SK-N-DZ (cell line): ENCODE data around the gene ARHGAP28. TPM values are rescaled to one million over a fixed set of nuclear protein-coding genes. Genes with fewer than 3 reads are reported as not detected.

ENCODE experiments used
- DNase-seq: peaks from one replicate; pipeline ENCODE4 v3.0.0-alpha.2; 2015; ENCODE audit warnings: low spot score
- polyA plus RNA-seq, 2 experiments: library from polyadenylated mRNA; depleted of rRNA; stranded (reverse); fragments of >200 nt; gene quantifications; 2 replicates each; pipeline ENCODE4 v1.2.3, GENCODE V29; 2014

ARHGAP28 gene
- polyA plus RNA-seq (2014; cell fraction: cytosol; rRNA removed): 2.1 and 11.0 TPM in 2 replicates
- polyA plus RNA-seq (2014; cell fraction: nucleus; rRNA removed): 2.5 and 5.6 TPM in 2 replicates

GRCh38 chr18:6729247-6730091, at the start of gene ARHGAP28:
Gene ARHGAP28 (plus strand): TSS chr18:6729716. CDS start chr18:6729822, 106 bp downstream.
- peak; percentile 82 for DNase-seq

- no peak for DNase-seq
Observed at GRCh38 chr18:6681331-6681875, 48.1 kb upstream of the ARHGAP28 start.

GRCh38 chr18:6682437-6683111, 46.9 kb upstream of the ARHGAP28 start:
- DNase-seq: no peak

GRCh38 chr18:6683112-6683876, 46.2 kb upstream of the ARHGAP28 start:
- DNase-seq: peak; percentile 18

- no peak for DNase-seq
Observed at GRCh38 chr18:6687676-6688075, 41.8 kb upstream of the ARHGAP28 start.

GRCh38 chr18:6708890-6709289, 20.6 kb upstream of the ARHGAP28 start:
- no peak for DNase-seq

GRCh38 chr18:6711467-6711866, 18.0 kb upstream of the ARHGAP28 start:
- DNase-seq: no peak

GRCh38 chr18:6712401-6712800, 17.1 kb upstream of the ARHGAP28 start:
- DNase-seq: no peak

GRCh38 chr18:6714010-6714409, 15.5 kb upstream of the ARHGAP28 start:
- DNase-seq: no peak

GRCh38 chr18:6718267-6718666, 11.2 kb upstream of the ARHGAP28 start:
- DNase-seq: no peak

- DNase-seq: no peak
Observed at GRCh38 chr18:6719098-6719846, 10.2 kb upstream of the ARHGAP28 start.

GRCh38 chr18:6719910-6720683, 9.4 kb upstream of the ARHGAP28 start:
- no peak for DNase-seq

GRCh38 chr18:6721755-6722154, 7.8 kb upstream of the ARHGAP28 start:
- DNase-seq: no peak

- DNase-seq: no peak
Observed at GRCh38 chr18:6722690-6723089, 6.8 kb upstream of the ARHGAP28 start.

- DNase-seq: no peak
Observed at GRCh38 chr18:6724331-6724730, 5.2 kb upstream of the ARHGAP28 start.

- DNase-seq: no peak
Observed at GRCh38 chr18:6728331-6728730, 1.2 kb upstream of the ARHGAP28 start.

- DNase-seq: peak; percentile 6
Observed at GRCh38 chr18:6728809-6729246, 688 bp upstream of the ARHGAP28 start.

GRCh38 chr18:6730416-6731221, 1.1 kb downstream of the ARHGAP28 start:
- no peak for DNase-seq

GRCh38 chr18:6731222-6731596, 1.7 kb downstream of the ARHGAP28 start:
- DNase-seq: no peak
